Measurements from ENCODE around the gene TP53.
"Not testable (repeated sequence)": the region's sequence is repeated elsewhere in the genome, so short reads cannot be mapped to it uniquely, and the experiment has no call there.

TP53 gene

GRCh38 chr17:7673239-7673638 is 14.1 kb downstream of the TP53 start:
- no peak for DNase-seq

GRCh38 chr17:7668482-7668881 is 18.8 kb downstream of the TP53 start:
- DNase-seq: no peak

GRCh38 chr17:7667656-7668406 is 19.5 kb downstream of the TP53 start:
- no peak for DNase-seq

- DNase-seq: no peak
These were observed 30.2 kb downstream of the TP53 start for GRCh38 chr17:7656958-7657609.

GRCh38 chr17:7655541-7655840 is 31.8 kb downstream of the TP53 start:
- DNase-seq: no peak

GRCh38 chr17:7654832-7655540 is 32.3 kb downstream of the TP53 start:
- no peak for DNase-seq

GRCh38 chr17:7652388-7653356 is 34.6 kb downstream of the TP53 start:
- DNase-seq: no peak

GRCh38 chr17:7651665-7652387 is 35.5 kb downstream of the TP53 start:
- no peak for DNase-seq

GRCh38 chr17:7651097-7651664 is 36.1 kb downstream of the TP53 start:
- DNase-seq: no peak

- no peak for DNase-seq
These were observed 36.7 kb downstream of the TP53 start, which contains the start of gene ATP1B2 for GRCh38 chr17:7650509-7651096. Gene ATP1B2, plus strand, starts transcription at chr17:7650926. Its CDS starts 593 bp downstream, at chr17:7651519.

GRCh38 chr17:7647018-7647417 is 40.3 kb downstream of the TP53 start:
- DNase-seq: no peak

GRCh38 chr17:7646457-7646856 is 40.8 kb downstream of the TP53 start:
- DNase-seq: no peak

- no peak for DNase-seq
These were observed 42.5 kb downstream of the TP53 start for GRCh38 chr17:7644775-7645174.

- DNase-seq: not testable (repeated sequence)
These were observed 45.7 kb downstream of the TP53 start for GRCh38 chr17:7641635-7642034.

- DNase-seq: no peak
These were observed 46.5 kb downstream of the TP53 start for GRCh38 chr17:7640783-7641182.

- DNase-seq: no peak
These were observed 51.1 kb downstream of the TP53 start for GRCh38 chr17:7636163-7636562.

- no peak for DNase-seq
These were observed 52.9 kb downstream of the TP53 start for GRCh38 chr17:7634384-7634783.

GRCh38 chr17:7633093-7633492 is 54.2 kb downstream of the TP53 start:
- DNase-seq: no peak

GRCh38 chr17:7632492-7632894 is 54.8 kb downstream of the TP53 start:
- DNase-seq: no peak

- no peak for DNase-seq
These were observed 55.6 kb downstream of the TP53 start for GRCh38 chr17:7631398-7632380.

All from amniotic stem cell (primary cell).